GM23338 (cell line): ENCODE data around the gene ERICH3. TPM values are rescaled to one million over a fixed set of nuclear protein-coding genes. Genes with fewer than 3 reads are reported as not detected.

Experiments
- ATAC-seq: fragments of 200-7000 bp; cut with Tn5 transposase; 3 replicates; pipeline ENCODE4 v1.9.1; 2020
- DNase-seq: peaks from one replicate; pipeline ENCODE4 v3.0.0-alpha.2; 2015; ENCODE audit warnings: low spot score
- H2AFZ ChIP-seq: fragments of 200-600 bp; sonication (generic); 2 replicates; pipeline ENCODE4 v1.8.0; 2016; ENCODE audit warnings: antibody characterized with exemption, mild to moderate bottlenecking, moderate library complexity
- H3F3A ChIP-seq: fragments of 200-600 bp; sonication (generic); replicated peaks from 2 replicates; pipeline ENCODE4 v1.8.0; 2017; ENCODE audit warnings: antibody characterized with exemption, mixed run types, low read depth
- H3K27ac ChIP-seq: fragments of 200-600 bp; sonication (generic); 2 replicates; pipeline ENCODE4 v1.6.1; 2016; ENCODE audit warnings: low read depth
- H3K27me3 ChIP-seq: fragments of 200-600 bp; sonication (generic); 2 replicates; pipeline ENCODE4 v1.8.0; 2016; ENCODE audit warnings: mild to moderate bottlenecking, mixed run types, moderate library complexity; ENCODE audit not compliant: insufficient read depth
- H3K36me3 ChIP-seq: fragments of 200-600 bp; sonication (generic); 2 replicates; pipeline ENCODE4 v1.8.0; 2016; ENCODE audit warnings: mild to moderate bottlenecking; ENCODE audit not compliant: insufficient read depth
- H3K4me1 ChIP-seq: fragments of 200-600 bp; sonication (generic); 2 replicates; pipeline ENCODE4 v1.8.0; 2016; ENCODE audit warnings: mild to moderate bottlenecking, moderate library complexity; ENCODE audit not compliant: insufficient read depth
- H3K4me2 ChIP-seq: fragments of 200-600 bp; sonication (generic); 2 replicates; pipeline ENCODE4 v1.7.1; 2017; ENCODE audit warnings: mixed run types
- H3K4me3 ChIP-seq: fragments of 200-600 bp; sonication (generic); 2 replicates; pipeline ENCODE4 v1.6.1; 2016; ENCODE audit warnings: mixed run types
- H3K79me2 ChIP-seq: fragments of 200-600 bp; sonication (generic); replicated peaks from 2 replicates; pipeline ENCODE4 v1.8.0; 2017; ENCODE audit warnings: mild to moderate bottlenecking; ENCODE audit not compliant: insufficient read depth
- H3K9me2 ChIP-seq: fragments of 200-600 bp; sonication (generic); 2 replicates; pipeline ENCODE4 v1.8.0; 2017; ENCODE audit not compliant: insufficient read depth
- H4K20me1 ChIP-seq: fragments of 200-600 bp; sonication (generic); replicated peaks from 2 replicates; pipeline ENCODE4 v1.8.0; 2017; ENCODE audit warnings: mild to moderate bottlenecking; ENCODE audit not compliant: insufficient read depth
- H3K27ac Mint-ChIP-seq: 2 replicates; pipeline ENCODE4 v1.8.0; 2020; ENCODE audit warnings: inconsistent platforms, mild to moderate bottlenecking, moderate library complexity, mixed read lengths
- H3K27me3 Mint-ChIP-seq: 3 replicates; pipeline ENCODE4 v1.8.0; 2022; ENCODE audit warnings: low read depth, mild to moderate bottlenecking, moderate library complexity, mixed read lengths, inconsistent platforms; ENCODE audit not compliant: insufficient read depth, poor library complexity
- H3K36me3 Mint-ChIP-seq: 3 replicates; pipeline ENCODE4 v1.8.0; 2021; ENCODE audit warnings: low read depth, mild to moderate bottlenecking, inconsistent platforms, moderate library complexity, mixed read lengths
- H3K4me1 Mint-ChIP-seq: 3 replicates; pipeline ENCODE4 v1.8.0; 2020; ENCODE audit warnings: mild to moderate bottlenecking, inconsistent platforms, mixed read lengths
- H3K4me3 Mint-ChIP-seq: 3 replicates; pipeline ENCODE4 v1.8.0; 2021; ENCODE audit warnings: moderate library complexity, mild to moderate bottlenecking, inconsistent platforms, mixed read lengths
- H3K9me3 Mint-ChIP-seq: 3 replicates; pipeline ENCODE4 v1.8.0; 2020; ENCODE audit warnings: moderate library complexity, mild to moderate bottlenecking, inconsistent platforms, mixed read lengths
- CREB1 ChIP-seq: fragments of 250-450 bp; sonication (Bioruptor Pico); IDR thresholded peaks from 2 replicates; pipeline ENCODE4 v1.5.0; 2020; ENCODE audit warnings: low read depth, mild to moderate bottlenecking, moderate library complexity
- CTCF ChIP-seq, 2 experiments: fragments of 200-600 bp in 1 of 2; sonication (generic) in 1 of 2; conservative IDR thresholded peaks; 2 replicates each; pipeline versions ENCODE4 v1.5.1 to v1.6.1; 2016 to 2017; ENCODE audit warnings: antibody characterized with exemption in 2 of 2, low read depth in 2 of 2, mild to moderate bottlenecking in 2 of 2, moderate library complexity in 1 of 2
- ETS1 ChIP-seq: IDR thresholded peaks from 2 replicates; pipeline ENCODE4 v1.6.1; 2016; ENCODE audit warnings: antibody characterized with exemption
- JUNB ChIP-seq: IDR thresholded peaks from one replicate; pipeline ENCODE4 v1.6.1; 2016; ENCODE audit warnings: antibody characterized with exemption; ENCODE audit not compliant: unreplicated experiment
- NANOG ChIP-seq: IDR thresholded peaks from 2 replicates; pipeline ENCODE4 v1.6.1; 2016; ENCODE audit warnings: antibody characterized with exemption, borderline replicate concordance
- POLR2AphosphoS5 ChIP-seq: IDR thresholded peaks from 2 replicates; pipeline ENCODE4 v1.6.1; 2016; ENCODE audit warnings: antibody characterized with exemption, low read depth
- STAT1 ChIP-seq: IDR thresholded peaks from one replicate; pipeline ENCODE4 v1.6.1; 2016; ENCODE audit warnings: antibody characterized with exemption; ENCODE audit not compliant: unreplicated experiment
- ZNF114 ChIP-seq: fragments of 250-450 bp; sonication (Bioruptor Pico); IDR thresholded peaks from 2 replicates; pipeline ENCODE4 v1.5.0; 2020; ENCODE audit warnings: mild to moderate bottlenecking, moderate library complexity
- ZNF462 ChIP-seq: fragments of 250-450 bp; sonication (Bioruptor Pico); IDR thresholded peaks from 2 replicates; pipeline ENCODE4 v1.5.0; 2020; ENCODE audit warnings: mild to moderate bottlenecking, moderate library complexity
- polyA plus RNA-seq: library from polyadenylated mRNA; unstranded; fragments of >200 nt; fragmentation: Nextera tagmentation; extraction: Ambion mirVana; gene quantifications from 2 replicates; pipeline ENCODE4 v1.2.1, GENCODE V29; 2016
- total RNA-seq: library from RNA; depleted of rRNA; stranded (reverse); fragments of >200 nt; shearing (Covaris generic); gene quantifications from 2 replicates; pipeline ENCODE4 v1.2.3, GENCODE V29; 2014

ERICH3 gene
- total and polyA plus RNA-seq, 2 experiments from 2014 or later, result not detected

- TF ChIP-seq CREB1 (no peak), ETS1 (no peak)
Measured at GRCh38 chr1:74681851-74682250, 8.3 kb upstream of the ERICH3 start (continued).

- H3K9me3 Mint-ChIP-seq, result no peaks in the 10 kb centered on the region
- Histone ChIP-seq H3K79me2 (no peaks in the 10 kb centered on the region), H3K9me2 (no peaks in the 10 kb centered on the region), H3K4me3 (no peak overlapping the region), H3K27me3 (no peaks in the 10 kb centered on the region), H3K4me1 (no peaks in the 10 kb centered on the region), H4K20me1 (no peaks in the 10 kb centered on the region), H3K4me2 (no peak overlapping the region), H3K27ac (no peak overlapping the region), H2AFZ (no peak overlapping the region), H3F3A (no peaks in the 10 kb centered on the region), H3K36me3 (no peaks in the 10 kb centered on the region)
- H3K4me3 Mint-ChIP-seq, result no peak overlapping the region
- no peaks in the 10 kb centered on the region; the same call in 2 of the 3 replicates for H3K4me1 Mint-ChIP-seq
- no peak overlapping the region for H3K27ac Mint-ChIP-seq
- no peaks in the 10 kb centered on the region for H3K36me3 Mint-ChIP-seq
- H3K27me3 Mint-ChIP-seq, result no peaks in the 10 kb centered on the region
- DNase-seq (no peak), ATAC-seq (no peak)
- TF ChIP-seq NANOG, result no peak
- no peak for TF ChIP-seq CTCF (conservative IDR thresholded peaks at IDR 0.05; ENCODE audit: low read depth in 2 of 2)
- no peak for TF ChIP-seq POLR2AphosphoS5
- no peak for TF ChIP-seq ZNF114
- TF ChIP-seq ZNF462 (CRISPR knock-in tag), result no peak
- no peak for TF ChIP-seq JUNB
- TF ChIP-seq STAT1, result no peak
Measured at GRCh38 chr1:74681449-74681848, 7.9 kb upstream of the ERICH3 start.
